KOPT-K1 (cell line): ENCODE results near the gene WNT5A.

ENCODE experiments used
- H3K27ac ChIP-seq: fragments of 200-600 bp; sonication (generic); 2 replicates; pipeline ENCODE4 v1.5.1; 2016; ENCODE audit warnings: antibody characterized with exemption, mild to moderate bottlenecking, low read depth, low read length; ENCODE audit not compliant: poor library complexity, severe bottlenecking
- H3K36me3 ChIP-seq: fragments of 200-600 bp; sonication (generic); 2 replicates; pipeline ENCODE4 v1.5.1; 2017; ENCODE audit warnings: antibody characterized with exemption, mild to moderate bottlenecking, low read length, moderate library complexity; ENCODE audit not compliant: insufficient read depth
- H3K9me3 ChIP-seq: fragments of 200-600 bp; sonication (generic); 2 replicates; pipeline ENCODE4 v1.5.1; 2017; ENCODE audit warnings: antibody characterized with exemption, low read length, mild to moderate bottlenecking; ENCODE audit not compliant: insufficient read depth, poor library complexity, severe bottlenecking

WNT5A gene

GRCh38 chr3:55486857-55487380 is at the start of gene WNT5A:
TSS of gene WNT5A (minus strand) at chr3:55487306. CDS start at chr3:55486985, 321 bp downstream.
- Histone ChIP-seq H3K27ac (no peak within 1 kb of the TSS), H3K9me3 (no peaks in the 10 kb centered on the region), H3K36me3 (no peaks in the 10 kb centered on the region)

- H3K36me3 ChIP-seq: no peaks in the 10 kb centered on the region
- no peak overlapping the region for H3K27ac ChIP-seq
- no peaks in the 10 kb centered on the region for H3K9me3 ChIP-seq
Measured at GRCh38 chr3:55534876-55535275, 47.8 kb upstream of the WNT5A start.

DNA sequence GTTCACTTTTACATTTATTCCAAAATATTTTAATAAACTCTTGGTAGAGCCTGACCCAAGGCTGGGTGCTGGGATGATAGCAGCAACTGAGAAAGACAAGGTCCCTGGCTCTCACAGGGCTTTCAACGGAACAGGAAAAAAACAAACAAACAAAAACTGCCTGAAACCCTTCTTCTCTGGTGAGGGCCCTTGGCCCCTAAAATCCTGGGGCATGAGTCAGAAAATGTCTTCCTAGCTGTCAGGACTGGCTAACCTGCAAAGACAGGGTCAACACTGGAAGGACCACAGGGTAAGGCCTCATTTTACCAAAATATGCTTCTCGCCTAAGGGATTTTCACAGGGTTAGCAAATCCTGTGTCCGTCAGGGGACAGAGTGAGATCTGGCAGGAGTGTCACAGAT is 45.7 kb upstream of the WNT5A start:
- Histone ChIP-seq H3K9me3 (no peaks in the 10 kb centered on the region), H3K27ac (no peak overlapping the region), H3K36me3 (no peaks in the 10 kb centered on the region)

DNA sequence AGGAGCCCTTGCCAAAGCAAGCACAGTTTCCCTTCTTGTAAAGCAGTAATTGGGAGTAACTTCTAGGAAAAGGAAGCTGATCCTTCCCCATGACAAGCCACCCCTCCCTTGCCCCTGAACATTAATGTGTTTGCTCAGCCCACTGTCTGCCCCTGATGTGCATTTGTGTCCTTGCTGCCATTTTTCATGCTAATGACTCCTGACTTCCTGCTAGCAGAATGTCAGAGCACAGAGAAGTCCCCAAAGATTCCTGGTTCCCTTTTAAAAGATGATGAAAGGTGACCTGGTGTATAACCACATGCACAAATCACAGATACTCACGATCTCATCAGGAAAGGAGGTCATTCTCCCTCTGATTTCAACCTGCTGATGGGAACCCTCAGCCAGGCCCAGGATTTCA is 44.2 kb upstream of the WNT5A start:
- H3K36me3 ChIP-seq: no peaks in the 10 kb centered on the region
- no peak overlapping the region for H3K27ac ChIP-seq
- H3K9me3 ChIP-seq: no peaks in the 10 kb centered on the region

DNA sequence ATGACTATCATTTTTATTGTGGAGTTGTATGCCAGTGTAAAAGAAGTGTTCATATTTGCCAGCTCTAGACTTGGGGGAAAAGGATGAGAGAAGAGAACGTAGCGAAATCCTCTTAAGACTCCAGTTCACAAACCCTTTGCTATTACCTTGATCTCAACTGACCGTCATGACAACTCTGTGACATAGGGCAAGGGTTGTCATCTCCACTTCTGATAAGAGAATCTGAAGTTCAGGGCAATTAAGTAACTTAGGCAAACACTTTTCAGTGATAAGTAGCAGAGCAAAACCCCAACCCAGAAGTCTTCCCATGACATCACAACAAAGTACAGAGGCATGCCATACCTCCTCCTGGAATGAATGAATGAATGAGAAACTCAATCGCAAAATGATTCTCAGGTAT is 40.3 kb upstream of the WNT5A start:
- no peaks in the 10 kb centered on the region for H3K9me3 ChIP-seq
- no peak overlapping the region for H3K27ac ChIP-seq
- H3K36me3 ChIP-seq: no peaks in the 10 kb centered on the region

DNA sequence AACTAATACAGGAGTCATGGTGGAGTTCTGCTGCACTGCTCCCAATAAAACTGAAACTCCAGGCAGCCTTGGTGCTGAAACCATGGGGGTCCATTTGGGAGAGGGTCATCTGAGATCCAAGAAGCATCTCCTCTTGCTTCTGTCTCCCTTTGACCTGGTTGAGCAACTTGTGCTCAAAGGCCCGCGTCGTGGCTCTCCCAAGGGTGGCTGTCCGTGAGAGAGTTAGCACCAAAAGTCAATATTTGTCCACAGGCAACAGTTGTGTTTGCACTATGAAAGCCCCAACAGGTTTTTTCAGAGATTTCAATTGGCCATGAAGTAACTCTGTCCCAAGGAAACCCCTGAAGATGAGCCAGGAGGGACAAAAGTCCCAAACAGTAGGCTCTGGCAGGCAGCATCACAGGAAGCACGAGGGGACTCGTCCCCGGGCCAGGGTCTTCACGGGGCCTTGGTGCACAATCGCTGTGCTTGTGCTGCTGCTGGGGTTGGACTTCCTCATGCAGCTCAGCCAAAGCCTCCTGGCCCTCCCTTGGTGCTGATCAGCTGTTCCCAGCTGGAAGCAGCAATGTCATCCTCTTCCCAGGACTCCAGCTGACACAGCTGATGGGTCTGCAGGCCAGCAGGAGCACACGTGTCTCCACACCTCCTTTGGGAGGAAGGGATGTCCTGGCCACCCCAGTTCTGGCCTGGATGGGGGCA is 39.4 kb upstream of the WNT5A start:
- Histone ChIP-seq H3K36me3 (no peaks in the 10 kb centered on the region), H3K9me3 (no peaks in the 10 kb centered on the region), H3K27ac (no peak overlapping the region)

GRCh38 chr3:55525436-55525835 is 38.3 kb upstream of the WNT5A start:
- Histone ChIP-seq H3K36me3 (no peaks in the 10 kb centered on the region), H3K9me3 (no peaks in the 10 kb centered on the region), H3K27ac (no peak overlapping the region)

DNA sequence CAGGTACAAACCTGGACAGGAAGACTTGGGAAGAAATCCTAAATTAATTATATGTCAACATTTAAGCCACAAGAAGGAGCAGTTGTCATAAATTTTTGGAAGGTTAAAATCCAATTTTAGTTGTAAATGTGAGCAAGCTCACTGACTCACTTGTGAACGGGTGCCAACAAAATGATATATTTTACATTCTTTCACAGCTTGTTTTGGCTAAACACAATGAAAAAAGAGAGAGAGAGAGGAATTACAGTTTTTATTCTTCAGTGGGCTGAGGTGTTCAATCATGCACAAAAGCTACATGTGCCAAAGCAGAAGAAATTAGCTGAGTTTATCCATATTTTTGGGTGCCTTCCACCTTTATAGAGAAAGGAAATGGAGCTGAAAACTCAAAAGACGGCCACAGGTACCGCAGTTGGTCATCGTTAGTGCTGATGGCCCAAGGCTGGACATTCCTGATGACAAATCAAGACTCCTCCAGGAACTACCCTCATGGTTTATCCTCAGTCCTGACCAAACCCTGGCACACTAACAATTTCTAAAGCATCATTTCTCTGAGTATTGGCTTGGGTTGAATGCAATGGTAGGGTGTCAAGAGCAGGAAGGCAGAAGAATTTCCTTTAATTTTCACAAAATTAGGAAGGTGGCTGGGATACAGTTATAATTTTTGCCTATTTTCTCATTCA is 37.6 kb upstream of the WNT5A start:
- H3K27ac ChIP-seq: no peak overlapping the region
- no peaks in the 10 kb centered on the region for H3K9me3 ChIP-seq
- H3K36me3 ChIP-seq: no peaks in the 10 kb centered on the region

GRCh38 chr3:55523471-55523870 is 36.4 kb upstream of the WNT5A start:
- Histone ChIP-seq H3K9me3 (no peaks in the 10 kb centered on the region), H3K27ac (no peak overlapping the region), H3K36me3 (no peaks in the 10 kb centered on the region)

DNA sequence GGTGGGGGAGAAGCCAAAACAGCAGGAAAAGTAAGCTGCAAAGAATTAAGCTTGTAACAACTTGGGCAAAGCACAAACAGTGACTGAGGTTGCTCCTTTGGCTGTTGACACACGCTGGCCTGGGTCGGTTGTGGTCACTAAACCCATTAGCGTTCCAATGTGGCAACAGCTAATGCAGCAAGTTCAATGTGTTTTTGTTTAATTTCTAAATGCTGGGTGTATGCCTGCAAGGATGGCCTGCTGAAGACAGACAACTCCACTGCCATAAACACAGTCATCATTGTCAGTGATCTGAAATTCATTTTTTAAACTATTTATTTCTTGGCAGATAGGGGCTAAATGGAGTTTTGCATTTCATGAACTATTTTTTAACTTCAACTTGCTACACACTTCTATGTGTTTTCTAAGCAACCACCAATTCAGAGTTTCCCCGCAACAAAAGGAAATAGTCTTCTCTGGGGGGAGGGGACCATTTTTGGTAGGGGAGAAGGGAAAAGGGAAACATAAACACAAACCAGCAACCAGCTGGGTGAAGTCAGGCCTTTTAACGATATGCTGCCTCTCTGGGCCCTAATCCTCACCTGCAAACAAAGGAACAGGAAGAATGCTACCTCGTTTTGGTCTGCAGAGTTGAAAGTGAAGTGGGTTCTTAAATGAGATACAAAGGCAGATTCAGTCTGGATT is 34.8 kb upstream of the WNT5A start:
- Histone ChIP-seq H3K36me3 (no peaks in the 10 kb centered on the region), H3K27ac (no peak overlapping the region), H3K9me3 (no peaks in the 10 kb centered on the region)

- Histone ChIP-seq H3K27ac (no peak overlapping the region), H3K36me3 (no peaks in the 10 kb centered on the region), H3K9me3 (no peaks in the 10 kb centered on the region)
Measured at GRCh38 chr3:55521064-55521737, 34.1 kb upstream of the WNT5A start.

- no peaks in the 10 kb centered on the region for H3K9me3 ChIP-seq
- H3K27ac ChIP-seq: no peak overlapping the region
- H3K36me3 ChIP-seq: no peaks in the 10 kb centered on the region
Measured at GRCh38 chr3:55519019-55519418, 31.9 kb upstream of the WNT5A start.

DNA sequence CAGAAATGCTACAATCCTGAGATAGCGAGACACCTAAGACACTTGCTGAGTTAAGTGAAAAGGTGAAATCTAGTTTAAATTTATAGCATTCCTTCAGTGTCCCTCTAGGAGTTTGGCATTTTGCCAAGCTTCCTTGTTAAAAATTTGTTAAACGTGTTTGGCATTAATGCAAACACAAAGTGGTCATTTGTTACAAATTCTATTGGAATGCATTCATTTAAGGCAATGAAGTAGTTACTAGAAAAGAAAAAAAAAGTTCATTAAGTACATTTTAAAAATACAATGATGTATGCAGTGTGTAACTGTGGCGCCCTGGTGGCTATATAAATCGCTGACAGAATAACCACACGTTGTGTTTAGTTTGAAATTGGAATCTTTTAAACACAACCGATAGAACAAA is 31.3 kb upstream of the WNT5A start:
- no peaks in the 10 kb centered on the region for H3K9me3 ChIP-seq
- H3K27ac ChIP-seq: no peak overlapping the region
- no peaks in the 10 kb centered on the region for H3K36me3 ChIP-seq

- no peaks in the 10 kb centered on the region for H3K9me3 ChIP-seq
- H3K36me3 ChIP-seq: no peaks in the 10 kb centered on the region
- H3K27ac ChIP-seq: no peak overlapping the region
Measured at GRCh38 chr3:55516392-55517030, 29.4 kb upstream of the WNT5A start.
